Measurements from ENCODE around the gene MAMLD1. TPM values are rescaled to one million over a fixed set of nuclear protein-coding genes. Genes with fewer than 3 reads are reported as not detected.

The MAMLD1 gene
- total and polyA plus RNA-seq, 9 of the 15 experiments (the other 6 are each of a cell fraction or from before 2014, with no cell fraction given), result 0.12 to 0.18 TPM; not detected in 7

- no TSS peak for BruUV-seq (replicated peaks)
- FAIRE-seq, result no peak
- CTCF ChIA-PET (ENCODE audit: low intra/inter-chr PET ratio), result no interaction called here
Measured at GRCh38 chrX:150406596-150406995, 43.5 kb downstream of the MAMLD1 start.

More at GRCh38 chrX:150406596-150406995, 43.5 kb downstream of the MAMLD1 start:
- Histone ChIP-seq H3K4me2 (ENCODE audit: insufficient read depth, low read length) (no peak overlapping the region), H3K9ac (ENCODE audit: insufficient read depth in 1 of 2, low read depth in 2 of 2, low read length in 2 of 2) (no peak overlapping the region), H3K9me3 (replicated peaks; ENCODE audit: control insufficient read depth, insufficient read depth, low read depth, low read length) (no peaks in the 10 kb centered on the region), H3K4me1 (replicated peaks in 1 of 2; ENCODE audit: control insufficient read depth in 2 of 2, insufficient read depth in 2 of 2, low read length in 2 of 2) (no peaks in the 10 kb centered on the region), H3K36me3 (ENCODE audit: control insufficient read depth, insufficient read depth, low read length) (no peaks in the 10 kb centered on the region), H3K4me3 (no peak overlapping the region), H4K20me1 (replicated peaks; ENCODE audit: control insufficient read depth, insufficient read depth, low read length) (0 out of 2 replicates have a peak, but pooled peaks cover 4% of the 10 kb centered on the region), H3K27me3 (ENCODE audit: control insufficient read depth in 2 of 2, insufficient read depth in 2 of 2, low read length in 2 of 2) (no peaks in the 10 kb centered on the region; a peak in 1 of 5 replicates), H3K9me1 (ENCODE audit: control insufficient read depth, insufficient read depth, low read length) (no peaks in the 10 kb centered on the region), H3K27ac (ENCODE audit: extremely low read depth, low read depth, low read length) (no peak overlapping the region), H2AFZ (ENCODE audit: low read depth, low read length) (no peak overlapping the region), H3K79me2 (ENCODE audit: control insufficient read depth, insufficient read depth, low read length) (no peaks in the 10 kb centered on the region)
- DNase-seq (ENCODE audit: extremely low read depth in 1 of 4, low spot score in 3 of 4), result no peak
- intact Hi-C loops (cut with micrococcal nuclease), result no loop called here
- WGBS (ENCODE audit: insufficient coverage, low coverage, missing lambda C conversion rate), result 0% methylated on average over 4 of the region's 6 CpGs
- POLR2A ChIA-PET, result no interaction called here
- no peak for TF ChIP-seq HINFP (tag; conservative IDR thresholded peaks at IDR 0.05; ENCODE audit: low read depth)
- TF ChIP-seq SNRNP70 (optimal IDR thresholded peaks at IDR 0.05; ENCODE audit: low read depth, low read length), result no peak
- no peak for TF ChIP-seq WHSC1 (IDR thresholded peaks at IDR 0.05; ENCODE audit: low read length)
- TF ChIP-seq ZNF197 (CRISPR knock-in tag; IDR thresholded peaks at IDR 0.05; ENCODE audit: low read depth), result no peak
- TF ChIP-seq PTBP1 (IDR thresholded peaks at IDR 0.05; ENCODE audit: low read depth, low read length), result no peak
- TF ChIP-seq THAP7 (CRISPR knock-in tag; IDR thresholded peaks at IDR 0.05), result no peak
- TF ChIP-seq RBM25 (IDR thresholded peaks at IDR 0.05; ENCODE audit: low read depth, low read length, severe bottlenecking), result no peak
- TF ChIP-seq FOXM1 (IDR thresholded peaks at IDR 0.05; ENCODE audit: low read depth), result no peak
- TF ChIP-seq FOXM1 (CRISPR knock-in tag; IDR thresholded peaks at IDR 0.05; ENCODE audit: low read depth), result no peak
- no peak for TF ChIP-seq SMAD1 (IDR thresholded peaks at IDR 0.05; ENCODE audit: low read depth, low read length, partially characterized antibody)
- no peak for TF ChIP-seq ZNF143 (CRISPR knock-in tag; IDR thresholded peaks at IDR 0.05)
- TF ChIP-seq MEF2A (IDR thresholded peaks at IDR 0.05; ENCODE audit: control insufficient read depth, low read depth, low read length), result no peak
- no peak for TF ChIP-seq ZBTB1 (CRISPR knock-in tag; IDR thresholded peaks at IDR 0.05; ENCODE audit: borderline replicate concordance, low read depth)
- TF ChIP-seq GABPA (tag; conservative IDR thresholded peaks at IDR 0.05; ENCODE audit: low read depth), result no peak
- no peak for TF ChIP-seq ZNF449 (CRISPR knock-in tag; IDR thresholded peaks at IDR 0.05)
- TF ChIP-seq NFRKB (IDR thresholded peaks at IDR 0.05; ENCODE audit: low read depth), result no peak
- TF ChIP-seq RB1 (IDR thresholded peaks at IDR 0.05; ENCODE audit: low read depth), result no peak
- TF ChIP-seq PYGO2 (tag; IDR thresholded peaks at IDR 0.05), result no peak
- no peak for TF ChIP-seq ZBTB34 (CRISPR knock-in tag; IDR thresholded peaks at IDR 0.05)
- TF ChIP-seq ZNF239 (CRISPR knock-in tag; IDR thresholded peaks at IDR 0.05), result no peak
- TF ChIP-seq ZNF551 (CRISPR knock-in tag; IDR thresholded peaks at IDR 0.05), result no peak
- no peak for ATAC-seq
- in situ Hi-C loops (cut with MboI), result no loop called here

All from K562 (cell line).